ENCODE measurements around the gene KRT78. TPM values are rescaled to one million over a fixed set of nuclear protein-coding genes. Genes with fewer than 3 reads are reported as not detected.
"Not testable (repeated sequence)": the region's sequence is repeated elsewhere in the genome, so short reads cannot be mapped to it uniquely, and the experiment has no call there.

Gene KRT78
- total RNA-seq, 1 experiment from 2014 or later: not detected

GRCh38 chr12:52796839-52797528 lies 51.8 kb downstream of the KRT78 start:
- POLR2A ChIA-PET (ENCODE audit: low non-redundant PET): no interaction called here
- Histone ChIP-seq H3K36me3 (ENCODE audit: insufficient read depth, low read length, poor library complexity, severe bottlenecking) (no peaks in the 10 kb centered on the region), H3K4me1 (ENCODE audit: insufficient read depth, low read length, poor library complexity, severe bottlenecking) (peaks cover 9% of the 10 kb centered on the region), H3K9me3 (ENCODE audit: low read depth, low read length, poor library complexity, severe bottlenecking) (no peaks in the 10 kb centered on the region), H3K27me3 (replicated peaks; ENCODE audit: insufficient read depth, low read depth, low read length, poor library complexity) (no peaks in the 10 kb centered on the region), H3K4me3 (ENCODE audit: low read depth, low read length, poor library complexity, severe bottlenecking) (no peak overlapping the region), H3K27ac (ENCODE audit: low read depth, low read length, poor library complexity, severe bottlenecking) (no peak overlapping the region)
- intact Hi-C loops (cut with micrococcal nuclease; ENCODE audit: unreplicated experiment): no loop called here
- DNase-seq (ENCODE audit: low spot score): no peak
- TF ChIP-seq CTCF (conservative IDR thresholded peaks at IDR 0.05; ENCODE audit: low read depth, low read length): no peak
- no peak for TF ChIP-seq EZH2 (IDR thresholded peaks at IDR 0.05; ENCODE audit: borderline replicate concordance, low read depth, low read length, poor library complexity, severe bottlenecking)
- CTCF ChIA-PET: no interaction called here
- no TSS peak for BruUV-seq (replicated peaks)

DNA sequence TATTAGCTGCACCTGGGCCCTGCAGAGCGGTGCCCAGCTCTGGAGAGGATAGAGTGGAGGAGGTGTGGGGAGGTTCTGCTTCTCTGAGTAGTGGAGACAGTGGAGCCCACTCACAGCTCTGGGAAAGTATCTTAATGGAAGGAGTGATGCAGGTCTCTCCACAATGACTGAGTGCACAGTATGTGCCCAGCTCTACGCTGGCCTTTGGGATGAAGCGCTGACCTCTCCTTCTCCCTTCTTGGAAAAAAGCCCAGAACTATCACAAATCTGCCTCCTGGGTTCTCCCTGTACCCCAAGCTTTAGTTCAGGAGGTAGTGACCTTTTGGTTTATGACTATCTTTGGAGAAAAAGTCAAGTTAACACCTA lies 52.4 kb downstream of the KRT78 start:
- intact Hi-C loops (cut with micrococcal nuclease; ENCODE audit: unreplicated experiment): no loop called here
- Histone ChIP-seq H3K4me3 (ENCODE audit: low read depth, low read length, poor library complexity, severe bottlenecking) (no peak overlapping the region), H3K27ac (ENCODE audit: low read depth, low read length, poor library complexity, severe bottlenecking) (no peak overlapping the region), H3K27me3 (replicated peaks; ENCODE audit: insufficient read depth, low read depth, low read length, poor library complexity) (no peaks in the 10 kb centered on the region), H3K36me3 (ENCODE audit: insufficient read depth, low read length, poor library complexity, severe bottlenecking) (no peaks in the 10 kb centered on the region), H3K4me1 (ENCODE audit: insufficient read depth, low read length, poor library complexity, severe bottlenecking) (peaks cover 9% of the 10 kb centered on the region), H3K9me3 (ENCODE audit: low read depth, low read length, poor library complexity, severe bottlenecking) (no peaks in the 10 kb centered on the region)
- ChIA-PET POLR2A (ENCODE audit: low non-redundant PET) (no interaction called here), CTCF (no interaction called here)
- no TSS peak for BruUV-seq (replicated peaks)
- no peak for DNase-seq (ENCODE audit: low spot score)
- TF ChIP-seq EZH2 (IDR thresholded peaks at IDR 0.05; ENCODE audit: borderline replicate concordance, low read depth, low read length, poor library complexity, severe bottlenecking): no peak
- TF ChIP-seq CTCF (conservative IDR thresholded peaks at IDR 0.05; ENCODE audit: low read depth, low read length): no peak

DNA sequence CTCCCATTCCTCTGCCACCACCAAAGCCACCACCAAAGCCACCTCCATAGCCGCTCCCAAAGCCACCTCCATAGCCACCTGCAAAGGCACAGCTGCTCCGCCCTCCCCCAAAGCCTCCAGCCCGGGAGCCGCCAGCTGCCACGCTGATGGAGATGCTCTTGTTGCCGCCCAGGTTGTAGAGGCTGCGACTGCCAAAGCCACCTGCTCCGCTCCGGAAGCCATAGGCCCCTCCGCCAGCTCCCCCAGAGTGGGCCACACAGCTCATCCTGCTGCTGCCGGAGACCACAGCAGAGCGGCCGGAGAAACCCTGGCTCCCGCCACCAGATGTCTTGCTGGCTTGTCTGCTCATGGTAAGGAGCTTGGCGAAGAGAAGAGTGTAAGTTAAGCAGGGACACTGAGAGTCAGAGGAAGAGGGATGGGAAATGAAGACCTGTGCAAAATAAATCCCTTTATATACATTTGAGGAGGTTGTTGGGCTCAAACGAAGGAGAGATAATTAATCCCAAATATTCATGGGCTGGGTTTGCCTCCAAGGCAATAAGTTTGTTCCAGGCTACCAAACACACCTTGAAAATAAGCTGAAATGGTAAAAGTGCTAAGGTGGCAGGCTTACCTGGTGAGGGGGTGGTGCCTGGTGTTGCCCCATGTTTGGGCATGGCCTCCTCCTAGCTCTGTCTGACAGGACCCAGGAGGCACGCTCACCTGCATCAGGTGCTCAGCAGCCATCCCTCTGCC lies 52.9 kb downstream of the KRT78 start, which contains the start of gene KRT3:
KRT3 (minus strand) TSS at position 424 of the 735 bp plus-strand sequence; CDS start at position 349, 75 bp downstream.
- Histone ChIP-seq H3K36me3 (ENCODE audit: insufficient read depth, low read length, poor library complexity, severe bottlenecking) (no peaks in the 10 kb centered on the region), H3K4me3 (ENCODE audit: low read depth, low read length, poor library complexity, severe bottlenecking) (no peak within 1 kb of the TSS), H3K4me1 (ENCODE audit: insufficient read depth, low read length, poor library complexity, severe bottlenecking) (peaks cover 9% of the 10 kb centered on the region), H3K27me3 (replicated peaks; ENCODE audit: insufficient read depth, low read depth, low read length, poor library complexity) (no peaks in the 10 kb centered on the region), H3K9me3 (ENCODE audit: low read depth, low read length, poor library complexity, severe bottlenecking) (no peaks in the 10 kb centered on the region), H3K27ac (ENCODE audit: low read depth, low read length, poor library complexity, severe bottlenecking) (no peak within 1 kb of the TSS)
- no TSS peak for BruUV-seq (replicated peaks)
- intact Hi-C loops (cut with micrococcal nuclease; ENCODE audit: unreplicated experiment): no loop called here
- DNase-seq (ENCODE audit: low spot score): no peak
- ChIA-PET CTCF (no interaction called here), POLR2A (ENCODE audit: low non-redundant PET) (no interaction called here)
- TF ChIP-seq CTCF (conservative IDR thresholded peaks at IDR 0.05; ENCODE audit: low read depth, low read length) (no peak), EZH2 (IDR thresholded peaks at IDR 0.05; ENCODE audit: borderline replicate concordance, low read depth, low read length, poor library complexity, severe bottlenecking) (no peak)

GRCh38 chr12:52795332-52795674 lies 53.5 kb downstream of the KRT78 start:
- H3K4me1 ChIP-seq (ENCODE audit: insufficient read depth, low read length, poor library complexity, severe bottlenecking); POLR2A ChIA-PET (ENCODE audit: low non-redundant PET); H3K4me3 ChIP-seq (ENCODE audit: low read depth, low read length, poor library complexity, severe bottlenecking); BruUV-seq (replicated peaks); H3K27ac ChIP-seq (ENCODE audit: low read depth, low read length, poor library complexity, severe bottlenecking); H3K36me3 ChIP-seq (ENCODE audit: insufficient read depth, low read length, poor library complexity, severe bottlenecking); CTCF ChIA-PET; DNase-seq (ENCODE audit: low spot score); H3K27me3 ChIP-seq (replicated peaks; ENCODE audit: insufficient read depth, low read depth, low read length, poor library complexity); H3K9me3 ChIP-seq (ENCODE audit: low read depth, low read length, poor library complexity, severe bottlenecking); intact Hi-C loops (cut with micrococcal nuclease; ENCODE audit: unreplicated experiment): not testable (repeated sequence)

Data from A673 (cell line).